Endothelial cell of umbilical vein (primary cell): ENCODE results near the gene PRR7. TPM values are rescaled to one million over a fixed set of nuclear protein-coding genes. Genes with fewer than 3 reads are reported as not detected.

Source experiments
- BruUV-seq: library from RNA; stranded (reverse); fragments of 400-500 nt; replicated peaks from 2 replicates; lab custom pipeline; 2021; lab: Mats Ljungman, UMichigan
- CTCF ChIA-PET: fragments of 300-600, 350-600 bp; sonication (Branson Sonifier 250); formaldehyde crosslinking; loops from one replicate; lab custom pipeline; 2021; ENCODE audit warnings: antibody characterized with exemption, inconsistent platforms; lab: Charles Lee
- POLR2A ChIA-PET: fragments of 300-600, 350-600 bp; sonication (Branson Sonifier 250); formaldehyde crosslinking; loops from one replicate; lab custom pipeline; 2021; ENCODE audit warnings: antibody characterized with exemption, inconsistent platforms; lab: Charles Lee
- DNase-seq: peaks from one replicate; pipeline ENCODE4 v3.0.0-alpha.2; 2011; ENCODE audit warnings: low read depth, low spot score
- FAIRE-seq: peaks from 2 replicates; lab custom pipeline; 2011; peaks lifted over from hg19 to GRCh38; lab: Jason Lieb, UNC
- H2AFZ ChIP-seq: 2 replicates; pipeline ENCODE4 v1.6.0; 2012; ENCODE audit warnings: low read depth, low read length, control low read depth, inconsistent platforms
- H3K27ac ChIP-seq: 2 replicates; pipeline ENCODE4 v1.5.1; 2011; ENCODE audit warnings: low read depth, mild to moderate bottlenecking, control low read depth, low read length, moderate library complexity; ENCODE audit not compliant: insufficient read depth
- H3K27me3 ChIP-seq, 2 experiments: 2 replicates each; pipeline versions ENCODE4 v1.6.0 to v1.6.1; 2011; ENCODE audit warnings: low read length in 2 of 2, mixed read lengths in 1 of 2; ENCODE audit not compliant: control insufficient read depth in 2 of 2, insufficient read depth in 2 of 2
- H3K36me3 ChIP-seq, 2 experiments: 2 replicates in 1 of 2; 3 replicates in 1 of 2; pipeline ENCODE4 v1.5.1; 2011; ENCODE audit warnings: low read length in 2 of 2, mild to moderate bottlenecking in 1 of 2, moderate library complexity in 1 of 2; ENCODE audit not compliant: control insufficient read depth in 2 of 2, insufficient read depth in 2 of 2; ENCODE audit errors: extremely low read depth in 1 of 2
- H3K4me1 ChIP-seq: 3 replicates; pipeline ENCODE4 v1.5.1; 2011; ENCODE audit warnings: mild to moderate bottlenecking, low read length; ENCODE audit not compliant: control insufficient read depth, insufficient read depth; ENCODE audit errors: extremely low read depth
- H3K4me2 ChIP-seq: 2 replicates; pipeline ENCODE4 v1.6.1; 2011; ENCODE audit warnings: low read length, control low read depth, mixed read lengths; ENCODE audit not compliant: insufficient read depth
- H3K4me3 ChIP-seq, 3 experiments: fragments of 200-600 bp in 1 of 3; sonication (generic), shearing (Covaris generic) in 1 of 3; replicated peaks in 1 of 3; 2 replicates each; pipeline ENCODE4 v1.5.1; 2011 to 2016; ENCODE audit warnings: control low read depth in 3 of 3, low read length in 3 of 3, mild to moderate bottlenecking in 2 of 3, inconsistent platforms in 1 of 3, low read depth in 1 of 3, moderate library complexity in 1 of 3; ENCODE audit not compliant: insufficient read depth in 1 of 3
- H3K79me2 ChIP-seq: 2 replicates; pipeline ENCODE4 v1.6.0; 2012; ENCODE audit warnings: low read length, inconsistent platforms; ENCODE audit not compliant: control insufficient read depth, insufficient read depth
- H3K9ac ChIP-seq: replicated peaks from 2 replicates; pipeline ENCODE3; 2011; ENCODE audit warnings: low read length, control low read depth; ENCODE audit not compliant: insufficient read depth; ENCODE audit errors: extremely low read depth
- H3K9me1 ChIP-seq: replicated peaks from 3 replicates; pipeline ENCODE4 v1.6.0; 2011; ENCODE audit warnings: mild to moderate bottlenecking, low read length; ENCODE audit not compliant: control insufficient read depth, insufficient read depth; ENCODE audit errors: extremely low read depth
- H3K9me3 ChIP-seq: replicated peaks from 2 replicates; pipeline ENCODE4 v1.5.1; 2012; ENCODE audit warnings: low read length, inconsistent platforms; ENCODE audit not compliant: control insufficient read depth, insufficient read depth
- H4K20me1 ChIP-seq: replicated peaks from 2 replicates; pipeline ENCODE3; 2011; ENCODE audit warnings: mild to moderate bottlenecking, low read length; ENCODE audit not compliant: control insufficient read depth, insufficient read depth; ENCODE audit errors: extremely low read depth
- CTCF ChIP-seq, 2 donors: IDR thresholded peaks; 1 replicate in 1 of 2; 2 replicates in 1 of 2; pipeline ENCODE4 v1.5.1; 2011; ENCODE audit warnings: low read length in 2 of 2, mild to moderate bottlenecking in 2 of 2, moderate library complexity in 2 of 2, control low read depth in 1 of 2, inconsistent platforms in 1 of 2, low read depth in 1 of 2; ENCODE audit not compliant: insufficient read depth in 1 of 2; ENCODE audit errors: extremely low read depth in 1 of 2
- dilution Hi-C: fragments of 300-500 bp; cut with MboI; formaldehyde crosslinking; loops from one replicate; pipeline ENCODE4 v1.15.0; 2019; ENCODE audit warnings: low sequenced_read_pairs; ENCODE audit not compliant: extremely low pct_ligation_motif_present
- intact Hi-C: fragments of 100-400 bp; cut with micrococcal nuclease; formaldehyde crosslinking; loops from one replicate; pipeline ENCODE4 v1.10.0; 2022
- polyA plus RNA-seq, 4 experiments: library from polyadenylated mRNA; depleted of rRNA in 3 of 4; stranded (reverse) in 3 of 4; unstranded in 1 of 4; fragments of >200 nt; gene quantifications; 2 replicates each; pipeline versions ENCODE4 v1.2.1 to v1.2.3, GENCODE V29; 2011 to 2012; ENCODE audit warnings: missing spikeins in 1 of 4
- total RNA-seq: library from RNA; stranded (reverse); gene quantifications from 2 replicates; pipeline ENCODE4 v1.2.3, GENCODE V29; 2021

Gene PRR7
- total and polyA plus RNA-seq, 2 donors (not counting 3 experiments of a cell fraction or from before 2014, with no cell fraction given) = 6.5 to 6.6 TPM

GRCh38 chr5:177450667-177451424 is 4.2 kb downstream of the PRR7 start:
- Histone ChIP-seq H3K79me2 (no peaks in the 10 kb centered on the region), H3K9me3 (no peaks in the 10 kb centered on the region), H3K4me1 (peaks cover 36% of the 10 kb centered on the region), H2AFZ (no peak overlapping the region), H3K27me3 (no peaks in the 10 kb centered on the region), H3K36me3 (no peaks in the 10 kb centered on the region), H3K9me1 (no peaks in the 10 kb centered on the region), H3K27ac (no peak overlapping the region), H3K9ac (no peak overlapping the region), H3K4me3 (no peak overlapping the region), H4K20me1 (no peaks in the 10 kb centered on the region), H3K4me2 (no peak overlapping the region)
- FAIRE-seq (no peak), DNase-seq (no peak)
- POLR2A ChIA-PET = no interaction called here
- TF ChIP-seq CTCF (IDR thresholded peaks at IDR 0.05; ENCODE audit: extremely low read depth in 1 of 2, insufficient read depth in 1 of 2, low read depth in 1 of 2, low read length in 2 of 2) = no peak
- dilution Hi-C loops = no loop called here
- BruUV-seq = no TSS peak
- CTCF ChIA-PET = interaction anchor here (1.2 to 13.5 kb wide), 5 partner anchors 23 to 133 kb away, joined by 3 to 288 read pairs (median 5); partner anchors contain the start of gene PFN3
- intact Hi-C loops = no loop called here
